Measurements from ENCODE around the gene SDK2. TPM values are rescaled to one million over a fixed set of nuclear protein-coding genes. Genes with fewer than 3 reads are reported as not detected.

SDK2 gene
- polyA plus RNA-seq, 3 donors: 0.01 TPM; not detected in 2

DNA sequence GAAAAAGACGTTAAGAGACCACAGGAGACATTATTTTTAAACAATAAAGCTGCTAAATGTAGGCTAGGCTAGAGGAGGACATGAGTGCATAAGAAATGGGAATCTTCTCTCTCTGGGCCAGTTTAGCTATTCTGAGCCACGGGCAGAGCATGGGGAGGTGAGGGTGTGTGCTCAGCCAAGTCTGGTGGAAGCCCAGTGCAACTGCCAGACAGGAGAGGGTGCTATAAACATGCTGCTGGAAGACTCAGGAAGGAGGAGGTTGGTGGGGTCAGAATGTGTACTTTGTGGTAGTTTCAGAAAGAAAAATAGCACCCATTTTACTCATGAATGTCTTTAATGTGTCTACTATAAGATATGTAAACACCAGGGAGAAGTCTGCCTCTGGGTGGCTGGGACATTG is 5.9 kb upstream of the SDK2 start:
- no peak for DNase-seq
- H3K4me1 Mint-ChIP-seq: peaks cover 13% of the 10 kb centered on the region
- H3K4me1 ChIP-seq (ENCODE audit: control insufficient read depth in 1 of 2, insufficient read depth in 2 of 2, low read length in 2 of 2): peaks cover 4 to 9% of the 10 kb centered on the region in 2 donors
- TF ChIP-seq CTCF (IDR thresholded peaks at IDR 0.05): no peak
- peaks cover 3 to 7% of the 10 kb centered on the region in 2 donors for H3K9me3 ChIP-seq (replicated peaks in 1 of 2; ENCODE audit: control insufficient read depth in 1 of 2, insufficient read depth in 1 of 2, low read length in 2 of 2)
- H3K27ac Mint-ChIP-seq: no peak overlapping the region
- no peaks in the 10 kb centered on the region for H3K79me2 ChIP-seq (ENCODE audit: insufficient read depth, low read length)
- 38% methylated on average over 1 of the region's 2 CpGs for WGBS (ENCODE audit: insufficient coverage)
- no peaks in the 10 kb centered on the region for H4K20me1 ChIP-seq (ENCODE audit: insufficient read depth, low read length)
- peaks cover 35 to 36% (median 35%) of the 10 kb centered on the region in 3 donors for H3K27me3 Mint-ChIP-seq (ENCODE audit: low read depth in 3 of 3)
- no peak overlapping the region for H3K27ac ChIP-seq (ENCODE audit: low read depth in 1 of 2, low read length in 2 of 2)
- H3K27me3 ChIP-seq (ENCODE audit: control insufficient read depth in 2 of 2, insufficient read depth in 2 of 2, low read length in 2 of 2): peaks cover 23 to 26% of the 10 kb centered on the region in 2 donors
- H3K9ac ChIP-seq (ENCODE audit: insufficient read depth, low read length, poor library complexity, severe bottlenecking): no peak overlapping the region
- H3K4me2 ChIP-seq (replicated peaks; ENCODE audit: extremely low read depth, low read length, poor library complexity, severe bottlenecking): no peak overlapping the region
- H2AFZ ChIP-seq (ENCODE audit: insufficient read depth, low read depth, low read length, poor library complexity, severe bottlenecking): no peak overlapping the region
- peaks cover 0 to 2% of the 10 kb centered on the region in 2 donors for H3K36me3 Mint-ChIP-seq
- H3K4me3 ChIP-seq (replicated peaks in 1 of 3; ENCODE audit: low read depth in 2 of 3, low read length in 3 of 3): no peak overlapping the region
- H3K4me3 Mint-ChIP-seq: no peak overlapping the region
- peaks cover 7 to 21% (median 11%) of the 10 kb centered on the region in 7 donors for H3K9me3 Mint-ChIP-seq
- H3K36me3 ChIP-seq (replicated peaks in 1 of 2; ENCODE audit: control insufficient read depth in 1 of 2, insufficient read depth in 2 of 2, low read length in 2 of 2): no peaks in the 10 kb centered on the region
- intact Hi-C loops (cut with micrococcal nuclease): no loop called here

- peaks cover 38 to 46% (median 42%) of the 10 kb centered on the region in 3 donors for H3K27me3 Mint-ChIP-seq (ENCODE audit: low read depth in 3 of 3)
- no peak for DNase-seq
- Histone ChIP-seq H3K27ac (ENCODE audit: low read depth in 1 of 2, low read length in 2 of 2) (no peak overlapping the region), H3K27me3 (ENCODE audit: control insufficient read depth in 2 of 2, insufficient read depth in 2 of 2, low read length in 2 of 2) (peaks cover 29 to 31% of the 10 kb centered on the region in 2 donors), H2AFZ (ENCODE audit: insufficient read depth, low read depth, low read length, poor library complexity, severe bottlenecking) (no peak overlapping the region), H3K79me2 (ENCODE audit: insufficient read depth, low read length) (no peaks in the 10 kb centered on the region), H3K9ac (ENCODE audit: insufficient read depth, low read length, poor library complexity, severe bottlenecking) (no peak overlapping the region), H3K9me3 (replicated peaks in 1 of 2; ENCODE audit: control insufficient read depth in 1 of 2, insufficient read depth in 1 of 2, low read length in 2 of 2) (peaks cover 0 to 5% of the 10 kb centered on the region in 2 donors), H3K4me2 (replicated peaks; ENCODE audit: extremely low read depth, low read length, poor library complexity, severe bottlenecking) (no peak overlapping the region), H3K4me3 (replicated peaks in 1 of 3; ENCODE audit: low read depth in 2 of 3, low read length in 3 of 3) (no peak overlapping the region), H3K36me3 (replicated peaks in 1 of 2; ENCODE audit: control insufficient read depth in 1 of 2, insufficient read depth in 2 of 2, low read length in 2 of 2) (no peaks in the 10 kb centered on the region), H3K4me1 (ENCODE audit: control insufficient read depth in 1 of 2, insufficient read depth in 2 of 2, low read length in 2 of 2) (peaks cover 9 to 15% of the 10 kb centered on the region in 2 donors), H4K20me1 (ENCODE audit: insufficient read depth, low read length) (no peaks in the 10 kb centered on the region)
- H3K4me3 Mint-ChIP-seq: no peak overlapping the region
- H3K36me3 Mint-ChIP-seq: peaks cover 0 to 3% of the 10 kb centered on the region in 2 donors
- TF ChIP-seq CTCF (IDR thresholded peaks at IDR 0.05): no peak
- H3K4me1 Mint-ChIP-seq: peaks cover 6% of the 10 kb centered on the region
- intact Hi-C loops (cut with micrococcal nuclease): no loop called here
- 100% methylated on average over 1 of the region's 3 CpGs for WGBS (ENCODE audit: insufficient coverage)
- peaks cover 4 to 15% (median 8%) of the 10 kb centered on the region in 7 donors for H3K9me3 Mint-ChIP-seq
- no peak overlapping the region for H3K27ac Mint-ChIP-seq
Observed at GRCh38 chr17:73648974-73649373, 4.7 kb upstream of the SDK2 start.
